Endothelial cell of umbilical vein (primary cell): Measurements from ENCODE around the gene SP1.

Experiments used
- EZH2 ChIP-seq: IDR thresholded peaks from 2 replicates; pipeline ENCODE4 v1.6.1; 2012; ENCODE audit warnings: borderline replicate concordance, low read depth, mild to moderate bottlenecking, moderate library complexity, low read length, inconsistent platforms; ENCODE audit not compliant: severe bottlenecking
- GATA2 ChIP-seq: IDR thresholded peaks from 2 replicates; pipeline ENCODE4 v1.7.0; 2011; ENCODE audit warnings: low read depth, mild to moderate bottlenecking, moderate library complexity, mixed read lengths, low read length; ENCODE audit not compliant: insufficient read length, insufficient read depth
- MYC ChIP-seq: IDR thresholded peaks from one replicate; pipeline ENCODE4 v1.6.1; 2011; ENCODE audit warnings: mild to moderate bottlenecking, low read depth, low read length
- POLR2A ChIP-seq: IDR thresholded peaks from 2 replicates; pipeline ENCODE4 v1.6.1; 2012; ENCODE audit warnings: low read depth, mild to moderate bottlenecking, control low read depth, low read length
- TF ChIP-seq, protein P1 (sequence below), 2 donors: IDR thresholded peaks; 1 replicate in 1 of 2; 2 replicates in 1 of 2; pipeline ENCODE4 v1.5.1; 2011; ENCODE audit warnings: low read length in 2 of 2, mild to moderate bottlenecking in 2 of 2, moderate library complexity in 2 of 2, control low read depth in 1 of 2, inconsistent platforms in 1 of 2, low read depth in 1 of 2; ENCODE audit not compliant: insufficient read depth in 1 of 2; ENCODE audit errors: extremely low read depth in 1 of 2
- TF ChIP-seq, protein P2 (sequence below): IDR thresholded peaks from 2 replicates; pipeline ENCODE4 v1.6.1; 2011; ENCODE audit not compliant: insufficient read depth, insufficient read length

DNA sequence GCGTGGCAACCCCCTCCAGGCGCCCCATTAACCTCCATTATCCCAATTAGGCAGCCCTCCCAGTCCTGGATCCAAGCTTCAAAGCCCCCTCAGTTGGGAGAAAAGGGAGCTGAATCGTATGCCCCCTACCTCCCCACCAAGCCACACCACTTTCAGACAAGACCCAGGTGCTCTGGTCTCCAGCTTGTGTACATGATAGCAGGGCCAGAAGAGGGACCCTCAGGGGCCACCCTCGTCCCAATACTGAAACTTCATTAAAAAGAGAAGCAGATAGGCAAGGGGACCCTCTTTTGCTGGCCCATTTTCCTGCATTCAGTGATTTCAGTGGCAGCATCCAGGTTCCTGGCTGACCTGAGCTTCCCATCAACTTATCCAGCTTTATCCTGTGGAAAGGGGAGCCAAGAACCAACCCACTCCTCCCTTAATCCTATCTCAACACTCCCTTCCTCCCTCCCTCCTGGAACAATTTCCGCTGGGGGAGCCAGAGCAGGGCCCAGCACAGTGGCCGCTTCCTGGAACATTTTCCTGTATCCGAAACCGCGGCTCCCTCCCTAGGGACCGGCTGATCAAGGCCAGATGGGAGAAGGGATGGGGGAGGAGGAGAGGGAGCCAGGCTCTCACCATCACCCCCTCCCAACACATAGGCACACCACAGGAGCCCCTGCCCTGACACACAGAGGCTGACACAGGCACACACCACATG is 34.3 kb upstream of the SP1 start:
- TF ChIP-seq, protein P1, sequence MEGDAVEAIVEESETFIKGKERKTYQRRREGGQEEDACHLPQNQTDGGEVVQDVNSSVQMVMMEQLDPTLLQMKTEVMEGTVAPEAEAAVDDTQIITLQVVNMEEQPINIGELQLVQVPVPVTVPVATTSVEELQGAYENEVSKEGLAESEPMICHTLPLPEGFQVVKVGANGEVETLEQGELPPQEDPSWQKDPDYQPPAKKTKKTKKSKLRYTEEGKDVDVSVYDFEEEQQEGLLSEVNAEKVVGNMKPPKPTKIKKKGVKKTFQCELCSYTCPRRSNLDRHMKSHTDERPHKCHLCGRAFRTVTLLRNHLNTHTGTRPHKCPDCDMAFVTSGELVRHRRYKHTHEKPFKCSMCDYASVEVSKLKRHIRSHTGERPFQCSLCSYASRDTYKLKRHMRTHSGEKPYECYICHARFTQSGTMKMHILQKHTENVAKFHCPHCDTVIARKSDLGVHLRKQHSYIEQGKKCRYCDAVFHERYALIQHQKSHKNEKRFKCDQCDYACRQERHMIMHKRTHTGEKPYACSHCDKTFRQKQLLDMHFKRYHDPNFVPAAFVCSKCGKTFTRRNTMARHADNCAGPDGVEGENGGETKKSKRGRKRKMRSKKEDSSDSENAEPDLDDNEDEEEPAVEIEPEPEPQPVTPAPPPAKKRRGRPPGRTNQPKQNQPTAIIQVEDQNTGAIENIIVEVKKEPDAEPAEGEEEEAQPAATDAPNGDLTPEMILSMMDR (IDR thresholded peaks at IDR 0.05; ENCODE audit: extremely low read depth in 1 of 2, insufficient read depth in 1 of 2, low read depth in 1 of 2, low read length in 2 of 2): peak in 1 of 2 donors; percentile 7
- peak; percentile 19 for TF ChIP-seq POLR2A
- no peak for TF ChIP-seq GATA2
- TF ChIP-seq, protein P2, sequence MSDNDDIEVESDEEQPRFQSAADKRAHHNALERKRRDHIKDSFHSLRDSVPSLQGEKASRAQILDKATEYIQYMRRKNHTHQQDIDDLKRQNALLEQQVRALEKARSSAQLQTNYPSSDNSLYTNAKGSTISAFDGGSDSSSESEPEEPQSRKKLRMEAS: no peak
- TF ChIP-seq EZH2: no peak
- TF ChIP-seq MYC: no peak
